Inferior parietal cortex (tissue), 1 donor: ENCODE data around the gene FOXN1.

Experiments
- DNase-seq: peaks from one replicate; pipeline ENCODE4 v3.0.0-alpha.2; 2016; ENCODE audit errors: extremely low spot score

FOXN1 gene

DNA sequence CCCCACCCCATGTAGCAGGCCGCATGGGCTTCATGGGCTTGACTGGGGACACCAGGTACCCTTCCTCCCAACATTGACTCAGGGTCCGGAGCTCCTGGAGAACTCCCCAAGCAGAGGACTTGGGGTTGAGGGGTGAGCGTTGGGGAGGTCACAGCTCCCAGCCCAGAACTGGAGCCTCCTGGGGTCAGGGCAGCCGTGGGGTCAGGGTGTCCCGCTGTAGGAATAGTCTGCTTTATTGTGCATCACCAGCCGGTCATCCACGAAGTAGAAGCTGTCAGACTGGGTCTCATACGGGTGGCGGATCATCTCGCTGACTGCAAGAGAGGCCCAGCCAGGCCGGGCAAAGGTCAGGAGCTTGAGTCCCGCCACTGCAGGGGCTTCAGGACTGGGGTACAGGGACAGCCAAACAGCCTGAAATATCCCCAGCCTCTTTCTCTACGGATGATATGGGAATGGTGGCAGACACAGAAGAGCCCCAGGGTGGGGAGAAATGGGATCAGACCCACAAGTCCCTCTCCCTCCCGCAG lies 41.0 kb downstream of the FOXN1 start:
- DNase-seq = no peak

DNA sequence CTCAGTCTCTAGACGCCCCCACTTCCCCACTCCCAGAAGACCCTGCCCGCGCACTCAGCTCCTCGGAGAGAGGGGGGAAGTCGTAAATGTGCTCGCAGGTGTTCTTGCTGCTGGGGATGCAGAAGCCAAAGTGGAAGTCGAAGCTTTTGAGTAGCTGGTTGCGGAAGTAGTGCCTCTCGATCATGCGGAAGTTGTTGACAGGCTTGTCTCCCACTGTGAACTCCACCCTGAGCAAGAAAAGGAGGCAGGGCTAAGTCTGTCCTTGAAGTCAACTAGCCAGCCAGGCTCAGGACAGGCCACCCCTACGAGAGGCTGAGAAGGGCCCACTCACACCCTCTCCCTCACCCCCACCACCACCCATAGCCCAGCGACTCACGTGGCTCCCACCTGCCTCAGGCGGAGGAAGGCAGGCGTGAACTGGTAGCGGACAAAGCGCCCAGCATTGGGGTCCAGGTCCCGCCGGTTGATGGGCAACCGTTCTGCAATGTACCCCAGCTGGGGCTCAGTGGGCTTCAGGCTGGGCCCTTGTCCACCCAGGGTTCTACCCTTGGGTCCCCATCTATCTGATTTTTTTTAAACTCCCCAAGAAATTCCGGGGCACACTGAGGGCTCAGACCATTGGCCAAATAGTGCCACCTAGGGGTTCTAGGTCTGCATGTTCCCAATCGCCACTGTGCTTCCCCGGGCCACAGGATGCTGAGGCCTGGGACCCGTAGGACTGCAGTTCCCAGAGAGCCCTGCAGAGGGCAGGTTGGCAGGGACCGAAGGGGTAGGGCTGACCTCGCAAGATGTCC lies 41.7 kb downstream of the FOXN1 start:
- peak; percentile 69 for DNase-seq

DNA sequence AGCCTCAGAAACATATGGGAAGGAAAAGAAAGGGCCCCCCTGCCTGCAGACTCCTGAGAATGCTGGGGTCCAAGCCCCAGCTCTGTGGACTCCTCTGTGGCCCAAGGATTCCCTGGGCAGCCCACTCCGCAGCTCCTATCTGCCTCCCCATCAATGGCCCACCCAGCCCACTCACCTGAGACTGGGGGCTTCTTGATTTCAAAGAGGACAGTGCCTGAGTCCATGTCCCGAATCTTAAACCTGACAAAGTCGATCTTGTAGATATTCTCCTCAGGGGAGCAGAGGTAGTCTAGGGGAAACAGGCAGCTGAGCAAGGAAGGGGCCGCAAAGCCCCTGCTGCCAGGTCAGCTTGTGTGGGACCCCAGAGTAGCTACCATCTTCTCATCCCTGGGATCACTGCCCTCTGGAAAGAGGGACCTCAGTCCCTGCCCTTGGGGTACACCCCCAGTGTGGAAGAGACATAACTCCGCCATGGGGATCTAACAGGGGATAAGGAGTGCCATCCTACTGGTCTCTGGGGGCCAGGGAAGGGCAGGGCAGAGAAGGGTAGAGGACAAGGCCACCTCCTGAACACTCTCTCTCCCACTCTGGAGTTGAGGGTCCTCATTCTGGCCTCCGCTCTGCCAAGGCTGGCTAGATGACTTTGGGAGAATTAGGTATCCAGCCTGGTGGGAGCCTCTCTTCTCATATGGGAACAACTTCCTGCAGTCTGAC lies 42.4 kb downstream of the FOXN1 start:
- DNase-seq = no peak

DNA sequence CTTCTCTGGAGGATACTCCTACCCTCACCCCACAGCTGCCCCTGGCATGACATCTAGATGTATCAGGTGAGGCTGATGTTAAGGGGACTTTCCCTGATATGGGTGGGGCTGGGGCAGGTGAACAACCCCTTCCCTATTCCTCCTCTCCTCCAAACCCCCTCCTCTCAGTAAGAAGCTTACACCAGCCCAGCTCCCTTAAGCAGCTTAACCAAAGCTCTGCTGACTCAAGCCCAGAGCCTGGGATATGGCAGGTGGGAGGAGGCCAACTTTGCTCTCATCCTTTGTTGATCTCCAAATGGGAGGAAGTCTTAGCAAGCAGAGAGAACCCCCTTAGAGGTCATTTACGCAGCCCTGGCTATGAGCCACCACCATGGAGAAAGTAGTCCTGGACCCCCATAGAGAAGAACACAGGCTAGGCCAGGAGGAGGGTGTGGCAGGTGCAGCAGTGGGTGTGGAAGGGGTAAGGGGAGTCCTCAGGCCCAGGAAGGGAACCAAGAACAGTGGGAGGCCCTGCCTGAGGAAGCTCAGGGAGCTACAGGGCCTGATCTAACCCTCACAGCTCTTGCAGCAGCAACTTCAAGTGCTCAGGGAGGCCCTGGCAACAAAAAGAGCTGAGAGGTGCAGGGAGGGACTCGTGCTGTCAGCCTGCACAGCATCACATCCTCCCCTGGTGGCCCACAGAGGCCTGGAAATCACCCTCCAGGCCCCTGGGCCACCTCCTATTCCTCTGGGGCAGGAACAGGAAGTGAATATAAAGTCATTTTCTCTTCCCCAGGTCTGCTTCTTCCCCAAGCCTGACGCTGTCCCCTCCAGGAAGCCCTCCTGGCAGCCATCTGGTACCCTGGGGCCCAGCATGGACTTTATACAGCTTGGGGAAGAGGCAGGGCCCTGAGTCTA lies 43.3 kb downstream of the FOXN1 start:
- no peak for DNase-seq

DNA sequence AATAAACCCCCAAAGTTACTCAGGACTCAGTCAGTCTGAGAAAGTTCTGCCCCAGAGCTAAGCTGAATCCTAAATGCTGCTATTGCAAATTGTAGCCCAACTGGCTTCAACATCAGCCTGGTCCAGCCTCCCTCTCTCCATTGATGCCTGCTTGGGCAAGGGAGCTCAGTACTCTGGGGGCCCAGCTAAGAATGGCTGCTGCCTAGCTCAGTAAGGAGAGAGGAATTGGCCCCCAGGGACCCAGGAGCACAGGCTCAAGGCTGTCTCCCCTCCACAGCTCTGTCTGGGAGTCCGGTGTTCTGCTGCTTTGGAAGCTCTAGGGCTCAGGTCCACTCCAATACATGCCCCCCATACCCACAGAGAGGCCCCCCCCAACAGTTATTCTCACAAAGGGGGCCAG lies 44.7 kb downstream of the FOXN1 start:
- no peak for DNase-seq

DNA sequence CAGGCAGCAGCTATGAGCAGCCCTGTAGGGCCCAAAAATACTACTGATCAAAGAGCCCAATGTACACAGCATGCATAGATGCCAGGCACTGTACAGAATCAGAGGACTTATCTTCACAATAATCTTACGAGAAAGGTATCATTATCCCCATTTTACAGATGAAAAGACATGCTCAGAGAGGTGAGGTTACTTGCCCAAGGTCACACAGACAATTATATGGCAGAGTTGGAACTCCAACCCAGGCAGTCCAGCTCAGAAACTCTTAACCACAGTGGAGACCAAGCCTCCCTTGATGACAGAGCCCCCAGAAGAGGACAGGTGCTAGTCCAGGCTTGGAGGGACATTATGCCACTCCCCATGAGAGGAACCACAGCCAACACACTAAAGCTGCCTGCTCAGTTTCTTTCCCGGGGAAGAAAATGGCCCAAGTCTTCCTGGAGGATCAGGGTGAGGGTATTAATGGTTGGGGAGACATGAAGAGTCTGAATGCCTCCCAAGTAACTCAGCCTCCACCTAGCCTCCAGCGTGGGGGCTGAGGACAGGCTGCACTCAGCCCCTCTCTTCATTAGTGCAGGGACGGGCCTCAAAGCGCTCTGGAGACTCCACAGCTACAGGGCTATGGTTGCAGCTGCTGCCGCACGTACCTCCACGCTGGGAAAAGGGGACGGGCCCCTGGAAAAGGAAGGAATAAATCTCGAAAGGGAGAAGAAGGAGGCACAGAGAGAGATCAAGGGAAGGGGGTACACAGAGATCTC lies 45.5 kb downstream of the FOXN1 start:
- DNase-seq = no peak

DNA sequence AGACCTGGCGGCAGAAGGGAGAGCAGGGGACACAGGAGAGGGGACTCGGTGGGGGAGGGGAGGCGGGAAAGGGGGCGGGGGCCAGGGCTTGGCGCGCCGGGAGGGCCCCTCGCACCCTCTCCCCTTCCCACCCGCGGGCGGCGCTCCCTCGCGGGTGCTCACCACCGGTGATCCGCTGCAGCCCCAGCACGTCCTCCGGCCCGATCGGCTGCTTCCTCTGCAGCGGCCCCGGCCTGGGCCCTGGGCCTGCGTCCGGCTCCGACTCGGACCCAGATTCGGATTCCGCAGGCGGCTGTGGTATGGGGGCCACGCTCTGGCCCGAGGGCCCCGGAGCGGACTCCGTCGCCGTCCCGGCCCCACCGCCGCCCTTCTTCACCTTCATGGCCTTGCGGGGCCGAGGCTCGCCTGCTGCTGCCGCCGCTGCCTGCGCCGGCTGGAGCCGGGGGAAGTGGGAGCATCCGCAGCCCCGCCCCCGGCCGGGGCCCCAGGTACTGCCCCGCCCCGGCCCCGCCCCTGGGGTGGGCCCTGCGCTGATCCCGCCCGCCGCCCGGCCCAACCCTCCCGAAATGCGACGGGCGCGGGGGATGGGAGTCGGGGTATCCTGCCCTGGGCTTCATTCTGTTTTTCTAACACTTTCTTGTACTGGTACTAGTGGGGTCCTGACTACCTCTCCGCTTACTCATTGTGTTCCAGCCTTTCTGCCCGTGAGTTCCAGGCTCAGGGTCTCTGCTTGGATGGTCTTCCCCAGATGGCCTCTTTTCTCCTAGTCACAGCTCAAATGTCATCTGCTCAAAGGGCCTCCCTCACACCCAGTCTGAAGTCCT lies 46.2 kb downstream of the FOXN1 start, which contains the start of gene UNC119:
Gene UNC119, minus strand, starts transcription at position 449 of the 824 bp plus-strand sequence. Its CDS starts 67 bp downstream, at position 382.
- peak; percentile 58 for DNase-seq

DNA sequence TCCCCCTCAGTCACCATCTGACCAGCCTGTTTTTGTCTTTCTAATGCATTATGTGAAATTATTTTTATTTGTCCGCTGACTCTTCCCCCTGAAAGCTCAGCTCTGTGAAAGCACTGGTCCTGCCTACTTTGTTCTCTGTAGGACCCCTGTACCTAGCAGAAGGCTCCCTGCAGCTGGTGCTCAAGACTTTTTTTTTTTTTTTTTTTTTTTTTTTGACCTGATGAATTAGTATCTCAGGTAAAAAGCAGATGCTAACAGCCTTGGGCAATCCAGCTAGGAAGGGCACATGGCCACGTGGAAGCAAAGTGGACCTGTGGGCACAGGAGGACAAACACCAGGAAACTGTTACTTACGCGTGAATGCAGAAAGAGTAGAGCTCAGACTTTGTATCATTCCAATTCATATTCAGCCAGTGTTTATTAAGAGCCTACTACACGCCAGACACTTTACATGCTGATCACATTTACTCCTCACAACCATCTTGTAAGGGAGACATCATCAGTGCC lies 46.9 kb downstream of the FOXN1 start:
- no peak for DNase-seq

DNA sequence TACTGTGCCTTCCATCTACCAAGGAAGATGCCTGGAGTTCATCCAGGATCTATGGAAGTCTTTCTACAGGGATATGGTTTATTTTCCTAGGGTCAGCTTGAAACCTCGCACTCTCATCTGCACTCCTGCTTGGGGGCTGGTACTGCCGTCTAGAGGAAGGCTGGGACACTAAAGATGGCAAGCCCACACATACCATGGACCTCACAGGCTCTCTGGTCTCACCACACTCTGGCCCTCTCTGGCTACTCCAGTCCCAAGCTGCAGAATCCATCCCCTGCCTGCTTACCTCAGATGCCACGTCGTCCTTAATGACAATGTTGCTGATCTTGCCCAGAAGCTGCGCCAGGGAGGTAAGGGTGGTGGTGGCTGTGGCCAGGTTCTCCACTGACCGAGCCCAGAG lies 48.4 kb downstream of the FOXN1 start:
- no peak for DNase-seq

DNA sequence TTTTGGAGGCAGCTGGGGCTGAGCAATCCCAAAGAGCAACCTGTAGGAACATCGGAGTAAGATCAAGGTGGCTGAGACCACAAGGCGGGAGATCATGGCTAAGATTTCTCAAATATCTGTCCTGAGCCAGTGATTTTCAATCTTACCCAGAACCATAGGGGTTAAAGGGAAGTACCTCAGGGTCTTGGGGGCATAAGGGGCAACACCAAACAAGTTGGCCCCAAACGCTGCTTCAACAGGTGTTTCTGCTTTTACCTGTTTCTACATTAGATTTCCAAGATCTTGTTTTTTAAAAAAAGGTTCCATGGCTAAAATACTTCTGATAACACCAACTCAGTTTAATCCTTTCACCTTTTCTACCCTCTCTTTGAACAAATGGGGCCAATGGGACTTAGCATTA lies 48.9 kb downstream of the FOXN1 start:
- DNase-seq = no peak

DNA sequence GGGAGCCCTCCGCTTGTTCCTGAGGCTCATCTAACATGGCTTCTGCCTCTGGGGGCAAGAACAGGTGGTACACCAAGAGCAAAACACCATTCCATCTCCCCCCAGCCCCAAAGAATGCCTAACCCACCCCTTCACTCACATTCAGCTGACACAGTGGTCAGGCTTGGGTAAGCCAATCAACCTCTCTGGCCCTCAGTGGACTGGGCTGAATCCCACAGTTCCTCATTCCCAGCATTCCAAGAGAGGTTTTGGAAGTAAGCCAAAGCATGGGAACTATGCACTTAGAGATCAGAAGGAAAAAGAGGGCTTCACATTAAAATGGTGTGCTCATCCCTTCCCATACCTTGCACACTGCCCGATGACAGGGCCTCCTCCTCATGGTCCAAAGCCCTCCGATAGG lies 57.3 kb downstream of the FOXN1 start:
- DNase-seq = no peak

DNA sequence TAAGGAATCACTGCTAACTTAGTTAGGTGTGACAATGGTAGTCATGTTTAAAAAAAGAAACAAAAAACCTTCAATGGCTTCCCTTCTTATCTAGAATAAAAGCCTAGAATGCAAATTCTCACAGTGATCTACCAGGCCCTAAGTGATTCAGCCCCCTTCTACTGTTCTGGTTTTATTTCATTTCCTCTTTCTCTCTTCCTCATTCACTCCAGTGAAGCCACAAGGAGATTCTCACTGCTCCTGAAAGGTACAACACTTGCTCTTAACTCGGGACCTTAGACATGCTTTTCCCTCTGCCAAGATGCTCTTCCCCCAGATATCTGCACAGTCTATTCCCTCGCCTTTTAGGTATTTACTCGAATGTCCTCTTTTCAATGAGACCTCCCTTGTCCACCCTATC lies 61.5 kb downstream of the FOXN1 start:
- no peak for DNase-seq

DNA sequence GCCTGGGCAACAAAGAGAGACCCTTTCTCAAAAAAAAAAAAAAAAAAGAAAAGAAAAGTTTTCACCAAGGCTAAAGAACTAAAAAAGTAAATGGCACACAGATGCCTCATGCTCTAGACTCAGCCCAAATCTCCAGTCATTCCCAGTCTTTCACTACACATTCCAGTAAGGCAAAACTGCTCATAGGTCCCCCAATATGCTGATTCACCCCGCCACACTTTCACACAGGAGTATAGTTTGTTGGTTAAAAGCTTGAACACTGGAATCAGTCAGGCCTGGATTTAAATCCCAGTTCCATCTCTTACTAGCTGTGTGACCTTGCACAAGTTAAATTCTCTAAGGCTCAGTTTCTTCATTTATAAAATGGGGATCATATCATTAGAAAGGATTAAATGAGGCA lies 63.3 kb downstream of the FOXN1 start:
- no peak for DNase-seq

DNA sequence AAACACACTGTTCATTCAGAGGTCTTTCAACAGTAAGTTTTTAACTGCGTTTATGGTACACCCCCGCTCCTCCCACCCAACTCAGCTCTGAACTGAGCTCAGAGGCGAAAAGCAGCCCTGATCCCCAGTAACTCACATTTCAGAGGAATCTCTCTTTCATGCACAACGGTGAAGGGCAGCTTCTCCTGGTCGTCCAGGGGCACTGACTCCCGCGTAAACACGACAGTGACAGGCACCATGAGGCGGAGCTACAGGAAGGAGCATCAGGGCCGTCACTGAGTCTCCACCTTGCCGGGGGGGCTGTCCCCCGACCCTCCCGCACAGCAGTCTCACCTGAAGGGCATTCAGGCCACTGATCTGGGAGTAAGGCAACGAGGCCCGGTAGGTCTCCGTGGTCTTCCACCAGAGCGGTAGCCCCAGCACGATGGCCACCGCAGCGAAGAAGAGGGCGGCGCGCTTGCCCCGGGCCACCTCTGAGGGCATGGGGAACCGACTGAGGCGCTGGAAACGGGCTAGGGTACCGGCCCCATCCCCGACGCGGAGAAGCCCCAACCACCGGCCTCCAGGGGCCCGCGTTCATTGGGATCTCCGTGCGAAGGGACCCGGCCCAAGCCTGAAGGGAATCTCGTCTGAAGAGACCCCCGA lies 64.7 kb downstream of the FOXN1 start:
- DNase-seq = no peak

DNA sequence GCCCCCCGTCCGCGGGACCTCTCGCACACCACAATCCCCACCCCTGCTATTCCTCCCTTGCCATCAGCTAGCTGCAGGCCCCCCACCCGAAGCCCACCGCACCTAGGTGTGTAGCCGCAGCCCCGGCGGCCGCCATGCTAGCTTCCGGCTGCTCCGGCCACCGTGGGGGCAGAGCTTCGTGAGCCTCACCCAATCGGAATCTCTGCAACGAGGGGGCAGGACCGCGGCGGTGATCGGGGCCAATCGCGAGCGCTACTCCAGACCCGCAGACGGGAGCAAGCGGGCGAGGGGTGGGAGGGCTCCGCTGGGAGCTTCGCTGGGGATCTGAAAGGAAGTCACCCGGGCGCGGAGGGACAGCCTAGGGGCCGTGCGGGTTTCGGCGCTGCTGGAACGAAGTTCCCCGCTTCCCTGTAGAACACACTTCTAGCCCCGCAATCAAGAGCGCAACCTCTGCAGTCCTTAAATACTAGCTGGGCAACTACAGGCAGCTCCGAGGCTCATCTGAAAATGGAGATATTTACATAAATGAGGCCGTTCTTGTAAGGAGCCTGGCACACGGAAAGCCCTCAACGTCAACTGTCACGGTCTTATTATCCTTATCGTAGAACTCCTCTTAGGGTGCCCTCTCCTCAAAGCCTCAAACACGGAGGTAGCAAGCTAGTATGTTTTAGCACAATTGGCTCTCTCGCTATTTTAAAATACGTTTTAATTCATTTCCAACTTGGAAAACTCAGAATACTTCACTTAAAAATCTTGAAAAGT lies 65.4 kb downstream of the FOXN1 start, which contains the start of gene PIGS:
Gene PIGS, minus strand, starts transcription at position 164 of the 762 bp plus-strand sequence. Its CDS starts 28 bp downstream, at position 136.
- peak; percentile 92 for DNase-seq

DNA sequence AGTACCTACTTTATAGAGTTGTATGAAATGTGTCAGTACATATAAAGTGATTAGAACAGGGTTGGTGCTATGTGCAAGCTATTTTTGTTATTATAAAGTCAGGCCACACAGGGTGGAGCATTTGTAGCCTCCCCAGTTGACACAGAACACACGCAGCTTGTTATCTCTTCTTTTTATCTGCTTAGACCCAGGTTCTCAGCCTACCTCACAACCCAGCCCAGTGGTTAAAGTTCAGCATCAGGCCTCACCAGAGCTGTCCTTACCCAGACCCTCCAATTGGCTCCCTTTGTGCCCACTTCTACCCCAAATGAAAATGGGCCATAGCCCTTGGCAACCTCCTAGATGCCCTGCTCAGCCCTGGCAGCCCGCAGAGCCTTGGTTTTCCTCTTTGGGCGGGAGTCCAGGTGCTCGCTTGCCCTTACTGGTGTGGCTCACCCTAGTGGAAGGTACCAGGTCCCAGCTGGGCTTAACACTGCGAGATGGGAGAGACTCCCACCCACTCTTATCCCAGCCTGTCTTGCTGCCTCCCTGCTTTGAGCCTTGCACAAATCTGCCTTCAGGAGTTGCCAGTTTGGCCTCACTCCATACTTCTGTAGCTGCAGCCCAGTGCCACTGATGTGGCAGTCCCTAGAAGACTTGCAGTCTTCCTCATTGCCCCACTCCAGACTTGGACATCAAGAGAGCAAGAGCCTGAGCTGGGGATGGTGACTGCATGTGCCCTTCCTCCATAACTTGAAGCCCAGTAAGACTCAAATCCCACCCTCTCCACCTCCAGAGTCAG lies 66.3 kb downstream of the FOXN1 start:
- no peak for DNase-seq

DNA sequence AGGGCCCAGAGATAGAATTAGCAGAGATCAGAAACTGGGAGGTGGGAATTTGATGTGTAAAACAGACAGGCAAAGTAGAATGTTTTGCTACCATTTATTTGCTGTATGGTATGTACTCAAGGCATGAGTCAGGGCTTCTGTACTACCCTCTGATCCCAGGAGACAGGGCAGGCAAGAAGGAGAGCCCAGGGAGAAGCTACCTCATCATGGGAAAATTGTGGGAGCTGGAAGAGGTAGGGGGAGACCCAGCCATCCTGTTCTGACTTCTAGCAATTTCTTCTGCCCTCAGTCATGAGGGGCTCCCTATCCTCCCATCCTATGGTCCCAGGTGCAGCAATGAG lies 66.9 kb downstream of the FOXN1 start:
- no peak for DNase-seq

DNA sequence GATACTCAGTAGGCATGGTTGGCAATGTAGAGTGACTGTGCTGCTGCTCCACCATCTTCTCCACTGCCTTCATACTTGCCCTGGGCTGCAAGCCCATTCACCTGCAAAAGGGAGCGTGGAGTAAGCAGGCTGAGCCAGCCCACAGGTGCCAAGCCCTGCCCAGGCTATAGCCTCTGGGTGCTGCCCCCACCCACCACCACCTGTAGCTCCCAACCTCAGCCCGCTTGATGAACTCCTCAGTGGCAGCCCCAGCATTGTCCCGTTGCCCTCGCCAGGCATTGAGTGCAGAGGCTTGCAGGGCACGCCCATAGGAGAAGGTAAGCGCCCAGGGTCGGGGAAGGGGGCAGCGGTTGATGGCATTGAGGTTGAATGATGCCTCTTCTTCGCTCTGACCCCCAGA lies 67.4 kb downstream of the FOXN1 start:
- DNase-seq = no peak
